Stimulated activated CD4-positive, alpha-beta T cell treated with anti-CD3 and anti-CD28 coated beads, Interleukin-15, amount 100 ng/mL, for 48 hours (primary cell): ENCODE results near the gene DPH6.

Experiments
- DNase-seq, 2 donors: peaks; one replicate each; pipeline ENCODE4 v3.0.0-alpha.2; 2020; ENCODE audit warnings: low read depth in 2 of 2

DPH6 gene

GRCh38 chr15:35540885-35541284 is 5.1 kb downstream of the DPH6 start:
- no peak for DNase-seq

- no peak for DNase-seq
Measured at GRCh38 chr15:35540021-35540420, 5.9 kb downstream of the DPH6 start.

- DNase-seq = no peak
Measured at GRCh38 chr15:35535365-35535916, 10.5 kb downstream of the DPH6 start.

GRCh38 chr15:35533130-35534110 is 12.5 kb downstream of the DPH6 start:
- DNase-seq = no peak

GRCh38 chr15:35530698-35531097 is 15.3 kb downstream of the DPH6 start:
- DNase-seq = no peak

GRCh38 chr15:35529784-35530183 is 16.2 kb downstream of the DPH6 start:
- no peak for DNase-seq

GRCh38 chr15:35522061-35522460 is 23.9 kb downstream of the DPH6 start:
- no peak for DNase-seq

- no peak for DNase-seq
Measured at GRCh38 chr15:35519541-35520149, 26.3 kb downstream of the DPH6 start.

- DNase-seq = no peak
Measured at GRCh38 chr15:35519052-35519451, 26.9 kb downstream of the DPH6 start.

- DNase-seq = no peak
Measured at GRCh38 chr15:35514759-35515158, 31.2 kb downstream of the DPH6 start.

- DNase-seq = no peak
Measured at GRCh38 chr15:35507932-35508638, 37.9 kb downstream of the DPH6 start.

GRCh38 chr15:35506272-35506870 is 39.6 kb downstream of the DPH6 start:
- no peak for DNase-seq

GRCh38 chr15:35505809-35506208 is 40.2 kb downstream of the DPH6 start:
- DNase-seq = no peak

GRCh38 chr15:35505141-35505540 is 40.8 kb downstream of the DPH6 start:
- no peak for DNase-seq

- no peak for DNase-seq
Measured at GRCh38 chr15:35499723-35500122, 46.2 kb downstream of the DPH6 start.

GRCh38 chr15:35496585-35496984 is 49.4 kb downstream of the DPH6 start:
- DNase-seq = no peak

- no peak for DNase-seq
Measured at GRCh38 chr15:35495080-35495479, 50.9 kb downstream of the DPH6 start.

- DNase-seq = no peak
Measured at GRCh38 chr15:35491999-35492398, 54.0 kb downstream of the DPH6 start.

- no peak for DNase-seq
Measured at GRCh38 chr15:35491173-35491572, 54.8 kb downstream of the DPH6 start.

GRCh38 chr15:35490511-35490910 is 55.5 kb downstream of the DPH6 start:
- no peak for DNase-seq

GRCh38 chr15:35487417-35487816 is 58.5 kb downstream of the DPH6 start:
- DNase-seq = no peak

GRCh38 chr15:35486296-35486695 is 59.7 kb downstream of the DPH6 start:
- DNase-seq = no peak
